ENCODE measurements around the gene AP5S1. TPM values are rescaled to one million over a fixed set of nuclear protein-coding genes. Genes with fewer than 3 reads are reported as not detected.

Gene AP5S1
- total and polyA plus RNA-seq, 2 of the 13 experiments (the other 11 are each of a cell fraction or from before 2014, with no cell fraction given) = 7.9 to 23.2 TPM

DNA sequence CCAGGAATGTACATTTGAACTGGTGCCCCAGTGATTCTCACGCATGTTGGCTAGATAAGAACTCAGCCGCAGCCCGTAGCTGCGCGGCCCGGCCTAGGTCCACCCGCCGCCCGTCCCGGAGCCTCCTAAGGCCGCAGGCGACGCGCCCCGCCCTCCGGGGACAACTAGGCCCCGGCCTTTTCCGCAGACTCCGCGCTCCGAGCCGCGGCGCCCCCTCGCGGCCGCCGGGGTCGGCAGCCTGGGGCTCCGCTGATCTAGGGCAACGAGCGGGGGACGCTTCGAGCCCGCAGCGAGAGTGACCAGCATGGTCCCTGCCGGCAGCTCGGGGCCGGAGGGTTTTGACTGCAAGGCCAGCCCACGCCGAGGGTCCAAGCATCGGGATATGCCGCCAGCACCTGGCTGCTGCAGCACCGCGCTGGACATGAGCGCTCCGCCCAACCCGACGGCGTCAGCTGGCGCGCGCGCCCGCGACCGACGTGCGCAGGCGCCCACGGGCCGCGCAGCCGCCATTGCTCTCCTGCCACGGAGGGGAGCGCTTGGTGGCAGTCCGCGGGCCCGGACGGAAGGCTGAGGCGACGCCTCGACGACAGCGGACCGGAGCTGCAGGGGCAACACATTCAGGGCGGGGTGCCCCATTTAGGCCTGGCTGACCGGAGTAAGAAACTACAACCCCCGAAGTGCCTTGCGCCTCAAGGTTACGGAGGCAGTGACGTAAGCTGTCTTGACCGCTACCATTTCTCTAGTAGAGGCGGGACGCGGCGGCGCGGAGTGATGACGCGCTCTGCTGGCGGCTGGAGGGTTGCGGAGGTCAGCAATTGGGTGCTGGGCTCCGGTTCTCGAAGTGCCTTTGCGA lies at the start of gene AP5S1 (continued):
- TF ChIP-seq NR3C1 (CRISPR knock-in tag; IDR thresholded peaks at IDR 0.05) = no peak
- peak; percentile 43 for TF ChIP-seq HNRNPH1 (optimal IDR thresholded peaks at IDR 0.05; ENCODE audit: low read depth, low read length)
- peak; percentile 50; the same call in 1 of the 2 replicates for TF ChIP-seq KDM4B (CRISPR knock-in tag; IDR thresholded peaks at IDR 0.05)
- TF ChIP-seq, protein P1, sequence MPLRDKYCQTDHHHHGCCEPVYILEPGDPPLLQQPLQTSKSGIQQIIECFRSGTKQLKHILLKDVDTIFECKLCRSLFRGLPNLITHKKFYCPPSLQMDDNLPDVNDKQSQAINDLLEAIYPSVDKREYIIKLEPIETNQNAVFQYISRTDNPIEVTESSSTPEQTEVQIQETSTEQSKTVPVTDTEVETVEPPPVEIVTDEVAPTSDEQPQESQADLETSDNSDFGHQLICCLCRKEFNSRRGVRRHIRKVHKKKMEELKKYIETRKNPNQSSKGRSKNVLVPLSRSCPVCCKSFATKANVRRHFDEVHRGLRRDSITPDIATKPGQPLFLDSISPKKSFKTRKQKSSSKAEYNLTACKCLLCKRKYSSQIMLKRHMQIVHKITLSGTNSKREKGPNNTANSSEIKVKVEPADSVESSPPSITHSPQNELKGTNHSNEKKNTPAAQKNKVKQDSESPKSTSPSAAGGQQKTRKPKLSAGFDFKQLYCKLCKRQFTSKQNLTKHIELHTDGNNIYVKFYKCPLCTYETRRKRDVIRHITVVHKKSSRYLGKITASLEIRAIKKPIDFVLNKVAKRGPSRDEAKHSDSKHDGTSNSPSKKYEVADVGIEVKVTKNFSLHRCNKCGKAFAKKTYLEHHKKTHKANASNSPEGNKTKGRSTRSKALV (CRISPR knock-in tag; IDR thresholded peaks at IDR 0.05) = peak; percentile 97
- TF ChIP-seq DMAP1 (CRISPR knock-in tag; IDR thresholded peaks at IDR 0.05) = peak; percentile 98
- peak; percentile 73 for TF ChIP-seq KMT2A (CRISPR knock-in tag; IDR thresholded peaks at IDR 0.05)
- TF ChIP-seq FOXP4 (CRISPR knock-in tag; IDR thresholded peaks at IDR 0.05) = peak; percentile 60
- peak; percentile 30; the same call in 1 of the 2 replicates for TF ChIP-seq NCOR1 (IDR thresholded peaks at IDR 0.05; ENCODE audit: borderline replicate concordance, low read length)
- TF ChIP-seq, protein P2, sequence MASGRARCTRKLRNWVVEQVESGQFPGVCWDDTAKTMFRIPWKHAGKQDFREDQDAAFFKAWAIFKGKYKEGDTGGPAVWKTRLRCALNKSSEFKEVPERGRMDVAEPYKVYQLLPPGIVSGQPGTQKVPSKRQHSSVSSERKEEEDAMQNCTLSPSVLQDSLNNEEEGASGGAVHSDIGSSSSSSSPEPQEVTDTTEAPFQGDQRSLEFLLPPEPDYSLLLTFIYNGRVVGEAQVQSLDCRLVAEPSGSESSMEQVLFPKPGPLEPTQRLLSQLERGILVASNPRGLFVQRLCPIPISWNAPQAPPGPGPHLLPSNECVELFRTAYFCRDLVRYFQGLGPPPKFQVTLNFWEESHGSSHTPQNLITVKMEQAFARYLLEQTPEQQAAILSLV (CRISPR knock-in tag; IDR thresholded peaks at IDR 0.05; ENCODE audit: borderline replicate concordance) = peak; percentile 100
- peak; percentile 81; the same call in 1 of the 2 replicates for TF ChIP-seq GTF3A (CRISPR knock-in tag; conservative IDR thresholded peaks at IDR 0.05)
- TF ChIP-seq ZNF496 (CRISPR knock-in tag; IDR thresholded peaks at IDR 0.05; ENCODE audit: insufficient replicate concordance) = no peak
- TF ChIP-seq GFI1 (CRISPR knock-in tag; IDR thresholded peaks at IDR 0.05; ENCODE audit: borderline replicate concordance) = peak; percentile 80; the same call in 1 of the 2 replicates
- TF ChIP-seq, protein P3, sequence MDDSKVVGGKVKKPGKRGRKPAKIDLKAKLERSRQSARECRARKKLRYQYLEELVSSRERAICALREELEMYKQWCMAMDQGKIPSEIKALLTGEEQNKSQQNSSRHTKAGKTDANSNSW (CRISPR knock-in tag; IDR thresholded peaks at IDR 0.05; ENCODE audit: borderline replicate concordance) = peak; percentile 96
- peak; percentile 44 for TF ChIP-seq ZNF263 (CRISPR knock-in tag; IDR thresholded peaks at IDR 0.05)
- TF ChIP-seq ZNF329 (CRISPR knock-in tag; IDR thresholded peaks at IDR 0.05; ENCODE audit: low read depth) = no peak; the same call in 1 of the 2 replicates
- TF ChIP-seq CREB1 (IDR thresholded peaks at IDR 0.05) = peak; percentile 100
- peak; percentile 100 for TF ChIP-seq CREB1 (CRISPR knock-in tag; IDR thresholded peaks at IDR 0.05)
- peak; percentile 65 for TF ChIP-seq JUN (CRISPR knock-in tag; IDR thresholded peaks at IDR 0.05)
- TF ChIP-seq ZC3H4 (CRISPR knock-in tag; IDR thresholded peaks at IDR 0.05; ENCODE audit: borderline replicate concordance) = peak; percentile 11; the same call in 1 of the 2 replicates
- TF ChIP-seq ZNF292 (CRISPR knock-in tag; IDR thresholded peaks at IDR 0.05; ENCODE audit: borderline replicate concordance, low read depth) = no peak
- TF ChIP-seq, protein P4, sequence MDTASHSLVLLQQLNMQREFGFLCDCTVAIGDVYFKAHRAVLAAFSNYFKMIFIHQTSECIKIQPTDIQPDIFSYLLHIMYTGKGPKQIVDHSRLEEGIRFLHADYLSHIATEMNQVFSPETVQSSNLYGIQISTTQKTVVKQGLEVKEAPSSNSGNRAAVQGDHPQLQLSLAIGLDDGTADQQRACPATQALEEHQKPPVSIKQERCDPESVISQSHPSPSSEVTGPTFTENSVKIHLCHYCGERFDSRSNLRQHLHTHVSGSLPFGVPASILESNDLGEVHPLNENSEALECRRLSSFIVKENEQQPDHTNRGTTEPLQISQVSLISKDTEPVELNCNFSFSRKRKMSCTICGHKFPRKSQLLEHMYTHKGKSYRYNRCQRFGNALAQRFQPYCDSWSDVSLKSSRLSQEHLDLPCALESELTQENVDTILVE (CRISPR knock-in tag; IDR thresholded peaks at IDR 0.05) = peak; percentile 66
- TF ChIP-seq ZNF430 (CRISPR knock-in tag; IDR thresholded peaks at IDR 0.05) = peak; percentile 83; the same call in 1 of the 2 replicates
- TF ChIP-seq PAF1 (CRISPR knock-in tag; IDR thresholded peaks at IDR 0.05) = no peak
- peak; percentile 98 for TF ChIP-seq FOXC1 (CRISPR knock-in tag; IDR thresholded peaks at IDR 0.05; ENCODE audit: borderline replicate concordance)

Data from HepG2 (cell line).